CD4-positive, alpha-beta T cell treated with Interleukin-21 for 1 hour (primary cell): ENCODE data around the gene SLC25A2.

ENCODE experiments used
- DNase-seq: peaks from one replicate; pipeline ENCODE4 v3.0.0-alpha.2; 2020

The SLC25A2 gene

GRCh38 chr5:141313711-141314110, 9.9 kb upstream of the SLC25A2 start:
- DNase-seq, result no peak

GRCh38 chr5:141306630-141307029, 2.8 kb upstream of the SLC25A2 start:
- DNase-seq, result no peak

DNA sequence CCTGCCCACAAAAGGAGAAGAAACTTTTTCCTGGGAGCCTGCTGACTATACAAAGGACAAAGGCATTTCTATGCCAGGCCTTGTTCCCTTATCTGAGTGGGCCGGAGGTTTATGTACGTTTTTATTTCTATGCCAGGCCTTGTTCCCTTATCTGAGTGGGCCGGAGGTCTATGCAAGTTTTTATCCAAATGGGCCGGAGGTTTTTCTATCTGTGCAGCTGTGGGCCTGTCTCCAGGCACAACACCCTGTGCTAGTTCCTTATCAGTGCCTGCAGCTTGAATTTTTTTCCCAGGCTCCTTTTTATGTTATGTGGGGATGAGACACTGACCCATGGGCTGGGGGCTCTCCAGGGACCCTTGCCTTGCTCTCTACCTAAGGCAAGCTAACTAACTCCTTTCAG, 5.5 kb downstream of the SLC25A2 start:
- no peak for DNase-seq

GRCh38 chr5:141272906-141273305, 30.9 kb downstream of the SLC25A2 start:
- no peak for DNase-seq

DNA sequence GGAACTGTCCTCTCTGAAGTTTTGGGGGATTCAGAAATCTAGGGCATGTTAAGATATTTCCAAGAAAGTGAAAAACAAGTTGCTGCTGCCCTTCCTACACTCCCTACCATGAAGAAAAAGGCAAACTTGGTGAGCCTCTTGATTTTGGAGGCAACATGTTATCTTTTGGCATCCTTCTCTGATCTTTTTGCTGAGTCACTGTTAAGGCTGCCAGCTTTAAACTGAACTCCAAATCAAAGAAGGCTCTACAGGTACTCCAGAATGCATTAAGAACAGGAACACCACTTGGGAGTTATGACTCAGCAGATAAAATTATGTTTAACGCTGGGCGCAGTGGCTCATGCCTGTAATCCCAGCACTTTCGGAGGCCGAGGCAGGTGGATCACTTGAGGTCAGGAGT, 34.7 kb downstream of the SLC25A2 start:
- DNase-seq, result no peak

DNA sequence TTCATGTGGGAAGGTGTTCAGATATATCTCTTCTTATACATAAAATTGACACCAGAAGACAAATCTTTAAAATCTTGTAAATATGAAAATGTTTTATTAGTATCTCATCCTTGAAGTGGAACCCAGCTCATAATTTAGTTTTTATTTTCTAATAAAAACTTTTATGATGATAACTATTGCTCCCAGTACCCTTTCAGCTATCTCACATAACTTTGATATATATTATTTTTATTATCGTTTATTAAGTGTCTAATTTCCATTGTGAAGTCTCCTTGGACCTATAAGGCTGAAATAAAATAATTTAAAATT, 42.7 kb downstream of the SLC25A2 start:
- DNase-seq, result no peak

DNA sequence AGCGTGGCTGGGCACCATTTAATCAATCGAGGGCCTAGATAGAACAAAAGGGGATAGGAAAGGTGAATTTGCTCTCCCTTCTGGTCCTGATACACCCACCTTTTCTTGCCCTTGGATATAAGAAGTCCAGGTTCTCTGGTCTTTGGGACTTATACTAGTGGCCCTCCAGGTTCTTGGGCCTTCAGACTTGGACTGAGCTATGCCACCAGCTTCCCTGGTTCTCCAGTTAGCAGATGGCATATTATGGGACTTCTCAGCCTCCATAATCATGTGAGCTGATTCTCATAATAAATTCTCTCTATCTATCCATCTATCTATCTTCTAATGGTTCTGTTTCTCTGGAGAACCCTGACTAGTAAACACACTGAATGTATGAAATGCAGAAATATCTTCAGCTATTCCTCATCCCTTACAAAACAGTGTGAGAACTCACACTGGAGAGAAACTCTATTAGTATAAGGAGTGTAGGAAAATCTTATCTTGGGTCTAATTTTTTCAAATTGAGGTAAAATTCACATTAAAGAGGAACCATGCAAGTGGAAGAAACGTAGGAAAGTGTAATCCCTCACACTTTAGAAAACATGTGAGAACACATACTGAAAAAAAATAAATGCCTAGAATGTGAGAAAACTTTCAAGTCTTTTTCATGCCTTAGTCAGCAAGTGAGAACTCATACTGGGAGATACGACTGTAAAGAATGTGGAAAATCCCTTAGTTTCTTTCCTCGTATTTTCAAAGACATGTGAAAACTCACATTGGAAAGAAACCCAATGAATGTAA, 43.2 kb downstream of the SLC25A2 start:
- DNase-seq, result no peak

- DNase-seq, result no peak
Measured at GRCh38 chr5:141258948-141259347, 44.9 kb downstream of the SLC25A2 start.

GRCh38 chr5:141258464-141258863, 45.4 kb downstream of the SLC25A2 start:
- no peak for DNase-seq
